Measurements from ENCODE around the gene SLF2.

Gene SLF2

DNA sequence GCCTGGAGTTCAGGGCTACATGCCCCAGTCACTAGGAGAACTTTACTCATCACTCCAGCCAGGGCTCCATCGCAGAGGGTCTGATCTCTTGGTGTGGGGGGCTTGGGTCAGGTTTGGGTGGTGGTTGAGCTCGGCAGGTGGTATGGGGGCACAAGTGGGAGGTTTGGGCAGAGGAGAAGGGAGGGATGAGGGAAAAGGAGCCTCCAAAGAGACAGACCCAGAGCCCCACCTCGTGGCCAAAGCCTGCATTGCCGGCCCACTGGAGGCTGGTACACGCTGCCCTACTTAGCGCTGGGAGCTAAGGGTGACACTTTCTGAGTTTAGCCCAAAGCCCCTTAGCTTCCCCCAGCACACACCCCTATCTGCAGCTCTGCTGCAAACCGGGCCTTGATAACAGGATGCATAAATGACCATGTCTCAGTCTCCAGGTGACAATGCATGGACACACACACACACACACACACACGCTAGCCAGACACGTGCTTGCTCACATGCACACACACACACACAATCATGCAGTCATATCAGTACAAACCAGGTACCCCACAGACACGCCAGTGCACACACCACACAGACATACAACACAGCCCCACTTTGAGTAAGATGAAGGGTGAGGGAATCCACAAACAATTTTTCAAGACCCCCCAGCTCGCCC is 101.6 kb downstream of the SLF2 start:
- peak; percentile 52 to 66 for DNase-seq (ENCODE audit: low read depth in 1 of 2, low spot score in 1 of 2)
